ENCODE results near the gene PDGFC. TPM values are rescaled to one million over a fixed set of nuclear protein-coding genes. Genes with fewer than 3 reads are reported as not detected.

PDGFC gene
- polyA plus RNA-seq, 3 donors, result 2.5 to 5.0 (median 4.9) TPM

GRCh38 chr4:156774422-156774821 is 197.2 kb downstream of the PDGFC start:
- no peaks in the 10 kb centered on the region for H3K27me3 Mint-ChIP-seq (ENCODE audit: low read depth in 3 of 3)
- H3K4me2 ChIP-seq (replicated peaks; ENCODE audit: extremely low read depth, low read length, poor library complexity, severe bottlenecking), result no peak overlapping the region
- no peak overlapping the region for H3K9ac ChIP-seq (ENCODE audit: insufficient read depth, low read length, poor library complexity, severe bottlenecking)
- peaks cover 0 to 2% of the 10 kb centered on the region in 2 donors for H3K36me3 Mint-ChIP-seq
- no peaks in the 10 kb centered on the region for H3K79me2 ChIP-seq (ENCODE audit: insufficient read depth, low read length)
- H3K27ac ChIP-seq (ENCODE audit: low read depth in 1 of 2, low read length in 2 of 2), result no peak overlapping the region
- DNase-seq, result peak in 1 of 3 donors; percentile 8
- peaks cover 24 to 29% of the 10 kb centered on the region in 2 donors for H3K4me1 ChIP-seq (ENCODE audit: control insufficient read depth in 1 of 2, insufficient read depth in 2 of 2, low read length in 2 of 2)
- H3K9me3 ChIP-seq (replicated peaks in 1 of 2; ENCODE audit: control insufficient read depth in 1 of 2, insufficient read depth in 1 of 2, low read length in 2 of 2), result no peaks in the 10 kb centered on the region
- WGBS (ENCODE audit: insufficient coverage), result no CpG with 5 or more reads among the region's 4 CpGs
- H3K9me3 Mint-ChIP-seq, result no peaks in the 10 kb centered on the region
- H3K36me3 ChIP-seq (replicated peaks in 1 of 2; ENCODE audit: control insufficient read depth in 1 of 2, insufficient read depth in 2 of 2, low read length in 2 of 2), result no peaks in the 10 kb centered on the region
- H3K27me3 ChIP-seq (ENCODE audit: control insufficient read depth in 2 of 2, insufficient read depth in 2 of 2, low read length in 2 of 2), result no peaks in the 10 kb centered on the region
- no peaks in the 10 kb centered on the region for H4K20me1 ChIP-seq (ENCODE audit: insufficient read depth, low read length)
- TF ChIP-seq, protein P1, sequence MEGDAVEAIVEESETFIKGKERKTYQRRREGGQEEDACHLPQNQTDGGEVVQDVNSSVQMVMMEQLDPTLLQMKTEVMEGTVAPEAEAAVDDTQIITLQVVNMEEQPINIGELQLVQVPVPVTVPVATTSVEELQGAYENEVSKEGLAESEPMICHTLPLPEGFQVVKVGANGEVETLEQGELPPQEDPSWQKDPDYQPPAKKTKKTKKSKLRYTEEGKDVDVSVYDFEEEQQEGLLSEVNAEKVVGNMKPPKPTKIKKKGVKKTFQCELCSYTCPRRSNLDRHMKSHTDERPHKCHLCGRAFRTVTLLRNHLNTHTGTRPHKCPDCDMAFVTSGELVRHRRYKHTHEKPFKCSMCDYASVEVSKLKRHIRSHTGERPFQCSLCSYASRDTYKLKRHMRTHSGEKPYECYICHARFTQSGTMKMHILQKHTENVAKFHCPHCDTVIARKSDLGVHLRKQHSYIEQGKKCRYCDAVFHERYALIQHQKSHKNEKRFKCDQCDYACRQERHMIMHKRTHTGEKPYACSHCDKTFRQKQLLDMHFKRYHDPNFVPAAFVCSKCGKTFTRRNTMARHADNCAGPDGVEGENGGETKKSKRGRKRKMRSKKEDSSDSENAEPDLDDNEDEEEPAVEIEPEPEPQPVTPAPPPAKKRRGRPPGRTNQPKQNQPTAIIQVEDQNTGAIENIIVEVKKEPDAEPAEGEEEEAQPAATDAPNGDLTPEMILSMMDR (IDR thresholded peaks at IDR 0.05), result no peak
- no peak overlapping the region for H3K4me3 Mint-ChIP-seq
- H2AFZ ChIP-seq (ENCODE audit: insufficient read depth, low read depth, low read length, poor library complexity, severe bottlenecking), result no peak overlapping the region
- peaks cover 33% of the 10 kb centered on the region for H3K4me1 Mint-ChIP-seq
- intact Hi-C loops (cut with micrococcal nuclease), result no loop called here
- H3K27ac Mint-ChIP-seq, result no peak overlapping the region
- H3K4me3 ChIP-seq (replicated peaks in 1 of 3; ENCODE audit: low read depth in 2 of 3, low read length in 3 of 3), result no peak overlapping the region

DNA sequence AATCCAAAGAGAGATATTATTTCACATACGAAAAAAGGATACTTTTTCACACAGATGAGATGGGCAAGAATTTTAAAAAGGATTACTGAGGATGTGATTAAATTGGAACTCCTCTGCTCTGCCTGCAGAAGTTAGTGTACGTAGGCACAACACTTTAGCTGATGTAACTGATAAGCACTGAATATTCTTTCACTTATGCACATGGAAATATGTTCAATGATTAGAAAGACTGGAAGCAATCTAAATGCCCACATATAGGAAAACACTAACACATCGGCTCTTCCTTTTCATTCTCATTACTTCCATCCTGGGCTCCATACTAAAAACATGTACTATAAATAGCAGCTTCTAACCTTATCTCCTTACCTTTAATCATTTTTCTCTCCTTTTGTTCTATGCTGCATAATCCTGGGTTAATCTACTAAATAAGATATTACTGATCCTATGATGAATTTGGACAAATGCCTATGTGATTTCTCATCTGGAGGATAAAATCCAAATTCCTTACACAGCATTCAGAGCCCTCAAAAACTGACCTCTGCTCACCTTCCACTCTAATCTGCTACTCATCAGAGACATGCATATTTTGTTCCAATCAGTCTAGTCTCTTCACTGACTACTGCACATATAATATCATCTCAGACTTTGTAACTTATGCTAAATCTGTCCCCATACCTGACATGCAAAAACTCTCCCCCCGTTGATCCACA is 197.8 kb downstream of the PDGFC start:
- Mint-ChIP-seq H3K27ac (no peak overlapping the region), H3K27me3 (ENCODE audit: low read depth in 3 of 3) (no peaks in the 10 kb centered on the region), H3K36me3 (peaks cover 0 to 2% of the 10 kb centered on the region in 2 donors), H3K4me3 (no peak overlapping the region), H3K4me1 (peaks cover 31% of the 10 kb centered on the region), H3K9me3 (no peaks in the 10 kb centered on the region)
- TF ChIP-seq, protein P1 (IDR thresholded peaks at IDR 0.05), result no peak
- Histone ChIP-seq H3K4me1 (ENCODE audit: control insufficient read depth in 1 of 2, insufficient read depth in 2 of 2, low read length in 2 of 2) (peaks cover 22 to 26% of the 10 kb centered on the region in 2 donors), H3K4me2 (replicated peaks; ENCODE audit: extremely low read depth, low read length, poor library complexity, severe bottlenecking) (no peak overlapping the region), H3K27me3 (ENCODE audit: control insufficient read depth in 2 of 2, insufficient read depth in 2 of 2, low read length in 2 of 2) (no peaks in the 10 kb centered on the region), H3K9me3 (replicated peaks in 1 of 2; ENCODE audit: control insufficient read depth in 1 of 2, insufficient read depth in 1 of 2, low read length in 2 of 2) (no peaks in the 10 kb centered on the region), H3K4me3 (replicated peaks in 1 of 3; ENCODE audit: low read depth in 2 of 3, low read length in 3 of 3) (no peak overlapping the region), H3K36me3 (replicated peaks in 1 of 2; ENCODE audit: control insufficient read depth in 1 of 2, insufficient read depth in 2 of 2, low read length in 2 of 2) (no peaks in the 10 kb centered on the region), H3K9ac (ENCODE audit: insufficient read depth, low read length, poor library complexity, severe bottlenecking) (no peak overlapping the region), H3K79me2 (ENCODE audit: insufficient read depth, low read length) (no peaks in the 10 kb centered on the region), H4K20me1 (ENCODE audit: insufficient read depth, low read length) (no peaks in the 10 kb centered on the region), H3K27ac (ENCODE audit: low read depth in 1 of 2, low read length in 2 of 2) (no peak overlapping the region), H2AFZ (ENCODE audit: insufficient read depth, low read depth, low read length, poor library complexity, severe bottlenecking) (no peak overlapping the region)
- no CpG with 5 or more reads among the region's 4 CpGs for WGBS (ENCODE audit: insufficient coverage)
- no peak for DNase-seq
- intact Hi-C loops (cut with micrococcal nuclease), result no loop called here

All from CD14-positive monocyte (primary cell).